DMS 273 (cell line): ENCODE data around the gene GLI3.
A peak's percentile ranks its signal among the peaks of the same experiment; 100 is the strongest.

Experiments
- DNase-seq: peaks from one replicate; lab custom pipeline; 2025; ENCODE audit not compliant: unreplicated experiment; lab: John Stamatoyannopoulos, UW

The GLI3 gene

GRCh38 chr7:42049761-42050160 lies 187.2 kb downstream of the GLI3 start:
- DNase-seq, result no peak

GRCh38 chr7:42046483-42046882 lies 190.5 kb downstream of the GLI3 start:
- no peak for DNase-seq

- DNase-seq, result no peak
Measured at GRCh38 chr7:42045961-42046360, 191.0 kb downstream of the GLI3 start.

- no peak for DNase-seq
Measured at GRCh38 chr7:42039921-42040320, 197.1 kb downstream of the GLI3 start.

GRCh38 chr7:42035210-42035609 lies 201.8 kb downstream of the GLI3 start:
- DNase-seq, result no peak

- DNase-seq, result no peak
Measured at GRCh38 chr7:42033480-42033879, 203.5 kb downstream of the GLI3 start.

- no peak for DNase-seq
Measured at GRCh38 chr7:42029405-42029804, 207.6 kb downstream of the GLI3 start.

- no peak for DNase-seq
Measured at GRCh38 chr7:42027521-42027920, 209.5 kb downstream of the GLI3 start.

- no peak for DNase-seq
Measured at GRCh38 chr7:42026622-42027197, 210.3 kb downstream of the GLI3 start.

- DNase-seq, result no peak
Measured at GRCh38 chr7:42025635-42026375, 211.2 kb downstream of the GLI3 start.

- DNase-seq, result no peak
Measured at GRCh38 chr7:42024537-42024936, 212.5 kb downstream of the GLI3 start.

GRCh38 chr7:42023262-42023661 lies 213.7 kb downstream of the GLI3 start:
- DNase-seq, result no peak

GRCh38 chr7:42022791-42023190 lies 214.2 kb downstream of the GLI3 start:
- no peak for DNase-seq

GRCh38 chr7:42022056-42022455 lies 215.0 kb downstream of the GLI3 start:
- DNase-seq, result no peak

- DNase-seq, result no peak
Measured at GRCh38 chr7:42021631-42022030, 215.4 kb downstream of the GLI3 start.

GRCh38 chr7:42020061-42020460 lies 216.9 kb downstream of the GLI3 start:
- DNase-seq, result no peak

- no peak for DNase-seq
Measured at GRCh38 chr7:42017349-42017986, 219.5 kb downstream of the GLI3 start.

GRCh38 chr7:42016517-42016916 lies 220.5 kb downstream of the GLI3 start:
- DNase-seq, result no peak

- DNase-seq, result peak; percentile 71
Measured at GRCh38 chr7:42014625-42015618, 222.1 kb downstream of the GLI3 start.

- no peak for DNase-seq
Measured at GRCh38 chr7:42012786-42013360, 224.1 kb downstream of the GLI3 start.

- DNase-seq, result no peak
Measured at GRCh38 chr7:42012313-42012712, 224.7 kb downstream of the GLI3 start.
